Ishikawa (cell line): ENCODE results near the gene LEMD3.

ENCODE experiments used
- CEBPB ChIP-seq: IDR thresholded peaks from 2 replicates; pipeline ENCODE4 v1.6.1; 2012
- TF ChIP-seq, protein P1 (sequence below): IDR thresholded peaks from 2 replicates; pipeline ENCODE4 v1.6.1; 2012; ENCODE audit warnings: low read depth, mild to moderate bottlenecking

DNA sequence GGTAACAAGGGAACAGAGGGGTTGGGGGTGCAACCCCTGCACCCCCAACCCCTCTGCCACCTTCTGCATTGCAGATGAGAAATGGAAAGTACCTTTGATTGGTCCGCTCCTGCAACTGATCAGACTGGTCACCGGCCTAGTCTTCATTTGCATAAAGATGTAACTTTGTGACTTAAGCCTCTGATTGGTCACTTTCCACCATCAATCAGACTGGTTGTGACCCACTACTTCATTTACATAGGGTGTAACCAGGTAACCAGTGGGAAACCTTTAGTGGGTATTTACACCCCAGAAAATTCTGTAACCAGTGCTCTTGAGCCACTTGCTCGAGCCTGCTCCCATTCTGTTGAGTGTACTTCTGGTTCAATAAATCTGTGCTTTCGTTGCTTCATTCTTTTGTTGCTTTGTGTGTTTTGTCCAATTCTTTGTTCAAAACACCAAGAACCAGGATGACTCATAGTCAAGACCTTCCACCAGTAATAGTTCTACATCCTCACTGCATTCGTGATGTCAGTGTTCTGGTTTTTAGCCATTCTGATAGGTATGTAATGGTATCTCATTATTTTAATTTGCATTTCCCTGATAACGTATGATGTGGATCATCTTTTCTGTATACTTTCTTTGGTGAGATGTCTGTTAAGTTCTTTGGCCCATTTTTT, 30.8 kb downstream of the LEMD3 start:
- TF ChIP-seq, protein P1, sequence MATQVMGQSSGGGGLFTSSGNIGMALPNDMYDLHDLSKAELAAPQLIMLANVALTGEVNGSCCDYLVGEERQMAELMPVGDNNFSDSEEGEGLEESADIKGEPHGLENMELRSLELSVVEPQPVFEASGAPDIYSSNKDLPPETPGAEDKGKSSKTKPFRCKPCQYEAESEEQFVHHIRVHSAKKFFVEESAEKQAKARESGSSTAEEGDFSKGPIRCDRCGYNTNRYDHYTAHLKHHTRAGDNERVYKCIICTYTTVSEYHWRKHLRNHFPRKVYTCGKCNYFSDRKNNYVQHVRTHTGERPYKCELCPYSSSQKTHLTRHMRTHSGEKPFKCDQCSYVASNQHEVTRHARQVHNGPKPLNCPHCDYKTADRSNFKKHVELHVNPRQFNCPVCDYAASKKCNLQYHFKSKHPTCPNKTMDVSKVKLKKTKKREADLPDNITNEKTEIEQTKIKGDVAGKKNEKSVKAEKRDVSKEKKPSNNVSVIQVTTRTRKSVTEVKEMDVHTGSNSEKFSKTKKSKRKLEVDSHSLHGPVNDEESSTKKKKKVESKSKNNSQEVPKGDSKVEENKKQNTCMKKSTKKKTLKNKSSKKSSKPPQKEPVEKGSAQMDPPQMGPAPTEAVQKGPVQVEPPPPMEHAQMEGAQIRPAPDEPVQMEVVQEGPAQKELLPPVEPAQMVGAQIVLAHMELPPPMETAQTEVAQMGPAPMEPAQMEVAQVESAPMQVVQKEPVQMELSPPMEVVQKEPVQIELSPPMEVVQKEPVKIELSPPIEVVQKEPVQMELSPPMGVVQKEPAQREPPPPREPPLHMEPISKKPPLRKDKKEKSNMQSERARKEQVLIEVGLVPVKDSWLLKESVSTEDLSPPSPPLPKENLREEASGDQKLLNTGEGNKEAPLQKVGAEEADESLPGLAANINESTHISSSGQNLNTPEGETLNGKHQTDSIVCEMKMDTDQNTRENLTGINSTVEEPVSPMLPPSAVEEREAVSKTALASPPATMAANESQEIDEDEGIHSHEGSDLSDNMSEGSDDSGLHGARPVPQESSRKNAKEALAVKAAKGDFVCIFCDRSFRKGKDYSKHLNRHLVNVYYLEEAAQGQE: no peak
- TF ChIP-seq CEBPB: no peak
